AG04450 (cell line): ENCODE measurements around the gene SCARB2. TPM values are rescaled to one million over a fixed set of nuclear protein-coding genes. Genes with fewer than 3 reads are reported as not detected.

Experiments used
- CTCF ChIA-PET: fragments of 300-600, 350-600 bp; formaldehyde crosslinking; extraction: SDS; loops from one replicate; lab custom pipeline; 2022; ENCODE audit warnings: antibody characterized with exemption, inconsistent platforms; lab: Charles Lee
- POLR2A ChIA-PET: fragments of 350-600 bp; formaldehyde crosslinking; extraction: SDS; loops from one replicate; lab custom pipeline; 2021; ENCODE audit warnings: antibody characterized with exemption, inconsistent platforms; lab: Yijun Ruan, JAX
- DNase-seq: peaks from one replicate; pipeline ENCODE4 v3.0.0-alpha.2; 2011; ENCODE audit warnings: low read depth, low spot score
- H3K27ac ChIP-seq: one replicate; pipeline ENCODE4 v1.5.1; 2012; ENCODE audit warnings: low read depth, low read length, control low read depth
- H3K27me3 ChIP-seq: one replicate; pipeline ENCODE4 v1.6.0; 2012; ENCODE audit warnings: low read length; ENCODE audit not compliant: control insufficient read depth, insufficient read depth
- H3K4me3 ChIP-seq: 2 replicates; pipeline ENCODE4 v1.5.1; 2011; ENCODE audit warnings: mild to moderate bottlenecking, low read depth, low read length, control low read depth
- H3K9me3 ChIP-seq: 2 replicates; pipeline ENCODE4 v1.5.1; 2012; ENCODE audit warnings: low read length; ENCODE audit not compliant: control insufficient read depth, insufficient read depth
- polyA plus RNA-seq: library from polyadenylated mRNA; depleted of rRNA; stranded (reverse); fragments of >200 nt; gene quantifications from 2 replicates; pipeline ENCODE4 v1.2.3, GENCODE V29; 2011
- TF ChIP-seq, protein P1 (sequence below): IDR thresholded peaks from 2 replicates; pipeline ENCODE4 v1.5.1; 2011; ENCODE audit warnings: low read depth, low read length, control low read depth, inconsistent platforms

SCARB2 gene
- polyA plus RNA-seq, 1 experiment = 161 TPM

GRCh38 chr4:76216975-76217814, 3.6 kb upstream of the SCARB2 start:
- H3K9me3 ChIP-seq = no peaks in the 10 kb centered on the region; the same call in 1 of the 2 replicates
- H3K4me3 ChIP-seq = no peak overlapping the region
- CTCF ChIA-PET = no interaction called here
- DNase-seq = no peak
- TF ChIP-seq, protein P1, sequence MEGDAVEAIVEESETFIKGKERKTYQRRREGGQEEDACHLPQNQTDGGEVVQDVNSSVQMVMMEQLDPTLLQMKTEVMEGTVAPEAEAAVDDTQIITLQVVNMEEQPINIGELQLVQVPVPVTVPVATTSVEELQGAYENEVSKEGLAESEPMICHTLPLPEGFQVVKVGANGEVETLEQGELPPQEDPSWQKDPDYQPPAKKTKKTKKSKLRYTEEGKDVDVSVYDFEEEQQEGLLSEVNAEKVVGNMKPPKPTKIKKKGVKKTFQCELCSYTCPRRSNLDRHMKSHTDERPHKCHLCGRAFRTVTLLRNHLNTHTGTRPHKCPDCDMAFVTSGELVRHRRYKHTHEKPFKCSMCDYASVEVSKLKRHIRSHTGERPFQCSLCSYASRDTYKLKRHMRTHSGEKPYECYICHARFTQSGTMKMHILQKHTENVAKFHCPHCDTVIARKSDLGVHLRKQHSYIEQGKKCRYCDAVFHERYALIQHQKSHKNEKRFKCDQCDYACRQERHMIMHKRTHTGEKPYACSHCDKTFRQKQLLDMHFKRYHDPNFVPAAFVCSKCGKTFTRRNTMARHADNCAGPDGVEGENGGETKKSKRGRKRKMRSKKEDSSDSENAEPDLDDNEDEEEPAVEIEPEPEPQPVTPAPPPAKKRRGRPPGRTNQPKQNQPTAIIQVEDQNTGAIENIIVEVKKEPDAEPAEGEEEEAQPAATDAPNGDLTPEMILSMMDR = no peak
- H3K27me3 ChIP-seq = no peaks in the 10 kb centered on the region
- H3K27ac ChIP-seq = no peak overlapping the region
- POLR2A ChIA-PET = no interaction called here

GRCh38 chr4:76216524-76216923, 2.9 kb upstream of the SCARB2 start:
- Histone ChIP-seq H3K4me3 (no peak overlapping the region), H3K9me3 (no peaks in the 10 kb centered on the region; the same call in 1 of the 2 replicates), H3K27ac (no peak overlapping the region), H3K27me3 (no peaks in the 10 kb centered on the region)
- DNase-seq = no peak
- ChIA-PET POLR2A (no interaction called here), CTCF (no interaction called here)
- TF ChIP-seq, protein P1 = no peak

DNA sequence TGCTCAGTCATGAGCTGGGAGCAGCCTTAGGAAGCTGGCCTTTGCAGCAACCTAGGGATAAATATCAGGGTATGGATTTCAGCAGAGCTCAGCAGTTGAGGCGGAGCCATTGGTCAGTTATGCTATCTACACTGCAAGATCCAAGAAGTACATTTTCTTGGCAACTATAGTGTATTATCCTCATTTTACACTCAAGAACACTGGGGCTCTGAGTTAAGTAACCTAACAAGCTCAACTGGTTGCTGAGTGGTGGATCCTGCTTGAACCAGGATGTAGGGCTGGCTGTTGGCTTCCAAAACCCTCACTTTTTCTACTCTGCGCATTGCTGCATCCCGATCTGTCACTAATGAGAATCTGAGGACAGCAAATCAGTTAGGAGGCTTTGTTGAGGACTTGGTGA, 1.5 kb upstream of the SCARB2 start:
- TF ChIP-seq, protein P1 = no peak
- CTCF ChIA-PET = interaction anchor here (1.0 kb wide), 1 partner anchor 163 kb away, joined by 3 read pairs; no protein-coding TSS in a partner anchor
- no peak overlapping the region for H3K4me3 ChIP-seq
- DNase-seq = no peak
- no peak overlapping the region for H3K27ac ChIP-seq
- POLR2A ChIA-PET = no interaction called here
- H3K9me3 ChIP-seq = no peaks in the 10 kb centered on the region; the same call in 1 of the 2 replicates
- H3K27me3 ChIP-seq = no peaks in the 10 kb centered on the region

DNA sequence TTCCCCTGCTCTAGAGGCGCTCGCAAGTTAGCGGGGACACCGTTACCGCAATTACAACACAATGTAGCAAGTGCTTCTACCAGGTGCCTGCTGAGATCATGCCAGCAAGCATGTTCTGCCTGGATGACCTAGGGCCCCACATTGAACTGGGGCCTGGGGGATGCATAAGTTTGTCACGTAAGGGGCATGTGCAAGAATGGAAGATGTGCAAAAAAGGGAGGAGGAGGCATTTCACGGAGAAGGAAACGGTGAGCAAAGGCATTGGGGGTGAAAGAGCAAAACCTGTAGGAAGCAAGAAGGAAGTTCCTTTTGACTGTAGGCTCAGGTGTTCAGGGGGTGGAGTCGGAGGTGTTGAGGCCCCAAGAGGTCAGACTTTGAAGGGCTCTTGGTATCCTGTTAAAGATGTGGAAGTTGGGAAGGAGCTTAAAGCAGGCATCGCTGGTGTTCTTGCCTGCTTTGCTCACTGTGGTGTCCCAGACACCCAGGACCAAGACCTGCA, 602 bp upstream of the SCARB2 start:
- TF ChIP-seq, protein P1 = no peak
- ChIA-PET CTCF (no interaction called here), POLR2A (no interaction called here)
- H3K27me3 ChIP-seq = no peaks in the 10 kb centered on the region
- peak overlapping the region; percentile 88 for H3K4me3 ChIP-seq
- DNase-seq = no peak
- peak overlapping the region; percentile 93 for H3K27ac ChIP-seq
- no peaks in the 10 kb centered on the region; the same call in 1 of the 2 replicates for H3K9me3 ChIP-seq
